Uterus (tissue), 2 donors: ENCODE measurements around the gene SBF1.

Source experiments
- POLR2A ChIP-seq, 2 donors: fragments of 450-650 bp; IDR thresholded peaks; one replicate each; pipeline ENCODE4 v1.6.1; 2016; ENCODE audit warnings: antibody characterized with exemption in 2 of 2, mild to moderate bottlenecking in 1 of 2, moderate library complexity in 1 of 2
- TF ChIP-seq, protein P1 (sequence below), 4 experiments: fragments of 200-600 bp in 2 of 4; fragments of 450-650 bp in 2 of 4; sonication (generic) in 2 of 4; IDR thresholded peaks; one replicate each; pipeline ENCODE4 v1.5.1; 2016 to 2019; ENCODE audit warnings: antibody characterized with exemption in 4 of 4, mild to moderate bottlenecking in 2 of 4, moderate library complexity in 1 of 4

DNA sequence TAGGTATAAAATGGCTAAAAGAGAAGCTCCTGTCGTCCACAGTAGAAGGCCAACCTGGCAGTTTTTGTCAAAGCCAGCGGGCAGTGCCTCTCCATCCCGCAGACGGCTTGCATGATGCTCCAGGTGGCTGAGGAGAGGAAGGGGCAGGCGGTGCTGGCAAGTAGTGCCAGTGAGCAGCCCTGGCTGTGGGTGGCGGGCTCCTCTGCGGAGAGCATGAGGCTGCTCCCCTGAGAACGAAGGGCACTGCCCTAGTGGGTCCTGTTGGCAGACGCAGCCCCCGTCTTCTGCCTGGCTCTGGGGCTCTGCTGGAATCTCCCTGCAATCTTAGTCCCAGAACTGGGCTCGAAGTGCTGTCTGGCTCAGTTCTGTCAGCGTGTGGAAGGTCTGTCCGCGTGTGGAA lies 50.9 kb downstream of the SBF1 start:
- TF ChIP-seq, protein P1, sequence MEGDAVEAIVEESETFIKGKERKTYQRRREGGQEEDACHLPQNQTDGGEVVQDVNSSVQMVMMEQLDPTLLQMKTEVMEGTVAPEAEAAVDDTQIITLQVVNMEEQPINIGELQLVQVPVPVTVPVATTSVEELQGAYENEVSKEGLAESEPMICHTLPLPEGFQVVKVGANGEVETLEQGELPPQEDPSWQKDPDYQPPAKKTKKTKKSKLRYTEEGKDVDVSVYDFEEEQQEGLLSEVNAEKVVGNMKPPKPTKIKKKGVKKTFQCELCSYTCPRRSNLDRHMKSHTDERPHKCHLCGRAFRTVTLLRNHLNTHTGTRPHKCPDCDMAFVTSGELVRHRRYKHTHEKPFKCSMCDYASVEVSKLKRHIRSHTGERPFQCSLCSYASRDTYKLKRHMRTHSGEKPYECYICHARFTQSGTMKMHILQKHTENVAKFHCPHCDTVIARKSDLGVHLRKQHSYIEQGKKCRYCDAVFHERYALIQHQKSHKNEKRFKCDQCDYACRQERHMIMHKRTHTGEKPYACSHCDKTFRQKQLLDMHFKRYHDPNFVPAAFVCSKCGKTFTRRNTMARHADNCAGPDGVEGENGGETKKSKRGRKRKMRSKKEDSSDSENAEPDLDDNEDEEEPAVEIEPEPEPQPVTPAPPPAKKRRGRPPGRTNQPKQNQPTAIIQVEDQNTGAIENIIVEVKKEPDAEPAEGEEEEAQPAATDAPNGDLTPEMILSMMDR (IDR thresholded peaks at IDR 0.05), result no peak
- TF ChIP-seq POLR2A (IDR thresholded peaks at IDR 0.05), result no peak
